Breast epithelium (tissue), 3 donors: Measurements from ENCODE around the gene CREM.

Experiments
- POLR2A ChIP-seq: fragments of 450-650 bp; IDR thresholded peaks from one replicate; pipeline ENCODE4 v1.6.1; 2016; ENCODE audit warnings: antibody characterized with exemption, mild to moderate bottlenecking, moderate library complexity
- POLR2AphosphoS5 ChIP-seq, 3 donors: sonication (generic); formaldehyde crosslinking; IDR thresholded peaks; one replicate each; pipeline ENCODE4 v1.6.1; 2017; ENCODE audit warnings: antibody characterized with exemption in 3 of 3
- TF ChIP-seq, protein P1 (sequence below), 3 donors: fragments of 450-650 bp; IDR thresholded peaks; one replicate each; pipeline ENCODE4 v1.5.1; 2016 to 2017; ENCODE audit warnings: antibody characterized with exemption in 3 of 3, mild to moderate bottlenecking in 3 of 3, moderate library complexity in 3 of 3

GRCh38 chr10:35132727-35133126 is 6.1 kb downstream of the CREM start:
- TF ChIP-seq, protein P1, sequence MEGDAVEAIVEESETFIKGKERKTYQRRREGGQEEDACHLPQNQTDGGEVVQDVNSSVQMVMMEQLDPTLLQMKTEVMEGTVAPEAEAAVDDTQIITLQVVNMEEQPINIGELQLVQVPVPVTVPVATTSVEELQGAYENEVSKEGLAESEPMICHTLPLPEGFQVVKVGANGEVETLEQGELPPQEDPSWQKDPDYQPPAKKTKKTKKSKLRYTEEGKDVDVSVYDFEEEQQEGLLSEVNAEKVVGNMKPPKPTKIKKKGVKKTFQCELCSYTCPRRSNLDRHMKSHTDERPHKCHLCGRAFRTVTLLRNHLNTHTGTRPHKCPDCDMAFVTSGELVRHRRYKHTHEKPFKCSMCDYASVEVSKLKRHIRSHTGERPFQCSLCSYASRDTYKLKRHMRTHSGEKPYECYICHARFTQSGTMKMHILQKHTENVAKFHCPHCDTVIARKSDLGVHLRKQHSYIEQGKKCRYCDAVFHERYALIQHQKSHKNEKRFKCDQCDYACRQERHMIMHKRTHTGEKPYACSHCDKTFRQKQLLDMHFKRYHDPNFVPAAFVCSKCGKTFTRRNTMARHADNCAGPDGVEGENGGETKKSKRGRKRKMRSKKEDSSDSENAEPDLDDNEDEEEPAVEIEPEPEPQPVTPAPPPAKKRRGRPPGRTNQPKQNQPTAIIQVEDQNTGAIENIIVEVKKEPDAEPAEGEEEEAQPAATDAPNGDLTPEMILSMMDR (IDR thresholded peaks at IDR 0.05) = no peak
- TF ChIP-seq POLR2A (no peak), POLR2AphosphoS5 (IDR thresholded peaks at IDR 0.05) (no peak)
